ENCODE measurements around the gene CAPRIN1. TPM values are rescaled to one million over a fixed set of nuclear protein-coding genes. Genes with fewer than 3 reads are reported as not detected.
A peak's percentile ranks its signal among the peaks of the same experiment; 100 is the strongest.

CAPRIN1 gene
- polyA plus RNA-seq, 1 experiment, result 183 TPM

GRCh38 chr11:34105079-34105956 is 53.8 kb downstream of the CAPRIN1 start, which contains the start of gene NAT10:
Gene NAT10, plus strand, starts transcription at chr11:34105629. Its CDS starts 2,597 bp downstream, at chr11:34108226.
- no peaks in the 10 kb centered on the region for H3K27me3 ChIP-seq (ENCODE audit: control insufficient read depth, insufficient read depth, low read length)
- POLR2A ChIA-PET, result interaction anchor here (0.6 to 1.0 kb wide), 4 partner anchors 11 to 651 kb away, joined by 3 to 6 read pairs (median 3); partner anchors contain the start of gene CAPRIN1
- peaks cover 13% of the 10 kb centered on the region for H3K36me3 ChIP-seq (ENCODE audit: control insufficient read depth, insufficient read depth, low read length)
- CTCF ChIA-PET, result interaction anchor here (0.8 to 1.3 kb wide), 3 partner anchors 17 to 31 kb away, joined by 3 to 4 read pairs (median 3); no protein-coding TSS in a partner anchor
- TF ChIP-seq CTCF (IDR thresholded peaks at IDR 0.05; ENCODE audit: insufficient read depth, low read depth, low read length), result peak; percentile 15; the same call in 1 of the 2 replicates
- DNase-seq (ENCODE audit: low read depth), result peak; percentile 94
- peak within 1 kb of the TSS; percentile 79 for H3K4me3 ChIP-seq (ENCODE audit: low read depth, low read length)

- DNase-seq (ENCODE audit: low read depth), result no peak
- peaks cover 11% of the 10 kb centered on the region for H3K36me3 ChIP-seq (ENCODE audit: control insufficient read depth, insufficient read depth, low read length)
- H3K4me3 ChIP-seq (ENCODE audit: low read depth, low read length), result peak overlapping the region; percentile 79
- TF ChIP-seq CTCF (IDR thresholded peaks at IDR 0.05; ENCODE audit: insufficient read depth, low read depth, low read length), result no peak
- H3K27me3 ChIP-seq (ENCODE audit: control insufficient read depth, insufficient read depth, low read length), result no peaks in the 10 kb centered on the region
- CTCF ChIA-PET, result interaction anchor here (1.1 to 1.3 kb wide), 2 partner anchors 17 to 32 kb away, joined by 3 to 4 read pairs; no protein-coding TSS in a partner anchor
- POLR2A ChIA-PET, result interaction anchor here (0.6 to 1.0 kb wide), 4 partner anchors 11 to 651 kb away, joined by 3 to 6 read pairs (median 3); partner anchors contain the start of gene CAPRIN1
Measured at GRCh38 chr11:34105957-34106504, 54.5 kb downstream of the CAPRIN1 start.

GRCh38 chr11:34111722-34112270 is 60.3 kb downstream of the CAPRIN1 start:
- Histone ChIP-seq H3K36me3 (ENCODE audit: control insufficient read depth, insufficient read depth, low read length) (peaks cover 36% of the 10 kb centered on the region), H3K27me3 (ENCODE audit: control insufficient read depth, insufficient read depth, low read length) (no peaks in the 10 kb centered on the region), H3K4me3 (ENCODE audit: low read depth, low read length) (no peak overlapping the region)
- TF ChIP-seq CTCF (IDR thresholded peaks at IDR 0.05; ENCODE audit: insufficient read depth, low read depth, low read length), result no peak
- DNase-seq (ENCODE audit: low read depth), result no peak
- CTCF ChIA-PET, result no interaction called here
- POLR2A ChIA-PET, result no interaction called here

GRCh38 chr11:34114014-34114413 is 62.5 kb downstream of the CAPRIN1 start:
- H3K36me3 ChIP-seq (ENCODE audit: control insufficient read depth, insufficient read depth, low read length), result peaks cover 41% of the 10 kb centered on the region
- TF ChIP-seq CTCF (IDR thresholded peaks at IDR 0.05; ENCODE audit: insufficient read depth, low read depth, low read length), result no peak
- no peak overlapping the region for H3K4me3 ChIP-seq (ENCODE audit: low read depth, low read length)
- H3K27me3 ChIP-seq (ENCODE audit: control insufficient read depth, insufficient read depth, low read length), result no peaks in the 10 kb centered on the region
- ChIA-PET POLR2A (no interaction called here), CTCF (interaction anchor here (0.6 to 2.6 kb wide), 3 partner anchors 9 to 805 kb away, joined by 3 to 8 read pairs (median 3); no protein-coding TSS in a partner anchor)
- no peak for DNase-seq (ENCODE audit: low read depth)

- ChIA-PET POLR2A (no interaction called here), CTCF (interaction anchor here (0.7 to 2.6 kb wide), 3 partner anchors 9 to 256 kb away, joined by 3 to 8 read pairs (median 3); no protein-coding TSS in a partner anchor)
- Histone ChIP-seq H3K27me3 (ENCODE audit: control insufficient read depth, insufficient read depth, low read length) (no peaks in the 10 kb centered on the region), H3K36me3 (ENCODE audit: control insufficient read depth, insufficient read depth, low read length) (peaks cover 44% of the 10 kb centered on the region), H3K4me3 (ENCODE audit: low read depth, low read length) (no peak overlapping the region)
- TF ChIP-seq CTCF (IDR thresholded peaks at IDR 0.05; ENCODE audit: insufficient read depth, low read depth, low read length), result no peak
- no peak for DNase-seq (ENCODE audit: low read depth)
Measured at GRCh38 chr11:34114471-34114870, 62.9 kb downstream of the CAPRIN1 start.

Measured in BJ (cell line).